Astrocyte of the spinal cord (primary cell): ENCODE data around the gene EVL.

Experiments used
- DNase-seq: peaks from one replicate; pipeline ENCODE4 v3.0.0; 2011; ENCODE audit warnings: low read depth, low spot score
- H3K4me3 ChIP-seq: 2 replicates; pipeline ENCODE4 v1.5.1; 2011; ENCODE audit warnings: low read depth, mild to moderate bottlenecking, low read length, moderate library complexity
- CTCF ChIP-seq: IDR thresholded peaks from 2 replicates; pipeline ENCODE4 v1.5.1; 2012; ENCODE audit warnings: low read depth, mild to moderate bottlenecking, low read length, inconsistent platforms
- in situ Hi-C: cut with HindIII; loops from 2 replicates; pipeline ENCODE4 v1.10.0; 2017; ENCODE audit warnings: low sequenced_read_pairs

Gene EVL

GRCh38 chr14:100140452-100141078 lies 75.3 kb downstream of the EVL start:
- DNase-seq = peak; percentile 20
- in situ Hi-C loops = no loop called here
- H3K4me3 ChIP-seq = no peak overlapping the region
- TF ChIP-seq CTCF = peak; percentile 43

GRCh38 chr14:100141098-100141497 lies 75.9 kb downstream of the EVL start:
- no peak for TF ChIP-seq CTCF
- in situ Hi-C loops = no loop called here
- DNase-seq = no peak
- no peak overlapping the region for H3K4me3 ChIP-seq

- in situ Hi-C loops = no loop called here
- DNase-seq = no peak
- no peak overlapping the region for H3K4me3 ChIP-seq
- no peak for TF ChIP-seq CTCF
These were observed 77.1 kb downstream of the EVL start for GRCh38 chr14:100142073-100143040.

GRCh38 chr14:100143523-100143922 lies 78.3 kb downstream of the EVL start:
- in situ Hi-C loops = no loop called here
- no peak for TF ChIP-seq CTCF
- H3K4me3 ChIP-seq = no peak overlapping the region
- no peak for DNase-seq

GRCh38 chr14:100143934-100144333 lies 78.7 kb downstream of the EVL start:
- no peak for DNase-seq
- H3K4me3 ChIP-seq = no peak overlapping the region
- in situ Hi-C loops = no loop called here
- no peak for TF ChIP-seq CTCF

- DNase-seq = no peak
- in situ Hi-C loops = no loop called here
- H3K4me3 ChIP-seq = no peak overlapping the region
- no peak for TF ChIP-seq CTCF
These were observed 79.4 kb downstream of the EVL start for GRCh38 chr14:100144645-100144995.
